CD4-positive, alpha-beta T cell treated with Interleukin-15 for 4 hours (primary cell): ENCODE data around the gene TNNT2.

Source experiments
- DNase-seq: peaks from one replicate; pipeline ENCODE4 v3.0.0-alpha.2; 2020; ENCODE audit warnings: low spot score

Gene TNNT2

DNA sequence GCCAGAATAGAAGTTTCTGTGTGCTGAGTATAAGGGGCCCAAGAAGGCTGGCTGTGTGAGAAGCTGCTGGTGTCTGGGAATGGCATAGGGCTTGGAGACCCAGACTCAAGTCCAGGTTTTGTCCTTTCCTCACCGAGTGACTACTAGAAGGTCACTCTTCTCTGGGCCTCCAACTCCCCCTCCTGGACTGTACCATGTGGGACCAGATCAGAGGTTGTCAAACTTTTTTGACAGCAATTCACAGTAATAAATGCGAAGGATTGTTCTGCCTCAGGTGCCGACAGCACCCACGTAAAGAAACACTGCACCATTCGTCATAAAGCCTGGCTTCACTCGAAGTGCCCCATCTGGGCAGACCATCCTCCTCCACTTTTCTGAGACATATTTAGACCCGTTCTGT, 65.2 kb downstream of the TNNT2 start:
- no peak for DNase-seq

DNA sequence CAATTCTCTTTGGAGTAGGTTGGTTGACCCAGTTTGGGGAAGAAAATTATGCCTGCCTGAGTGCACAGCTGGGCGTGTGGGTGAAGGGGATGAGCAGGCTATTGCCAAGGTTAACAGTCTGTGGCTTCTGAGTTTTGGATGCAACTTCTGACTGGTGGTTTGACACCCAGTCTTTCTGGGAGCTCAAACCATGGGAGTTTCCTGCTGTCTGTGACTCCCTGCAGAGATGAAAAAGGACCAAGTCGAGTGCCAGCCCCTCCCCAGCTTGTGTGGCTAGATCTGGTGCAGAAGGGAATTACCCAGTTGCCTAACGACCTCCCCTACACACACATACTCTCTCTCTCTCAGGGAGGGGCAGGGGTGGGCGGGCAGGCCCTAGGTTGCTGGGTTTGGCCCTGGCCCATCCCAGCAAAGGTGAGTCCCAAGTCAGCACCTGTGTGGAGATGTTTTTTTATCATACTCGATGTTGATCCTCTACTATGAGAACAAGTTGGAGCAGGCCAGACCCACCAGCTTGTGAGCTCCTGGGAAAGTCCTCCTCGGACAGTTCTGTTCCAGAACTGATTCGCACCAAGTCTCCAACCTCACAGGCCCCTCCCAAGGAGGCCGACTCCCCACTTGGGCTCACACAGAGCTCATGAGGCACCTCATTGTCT, 66.0 kb downstream of the TNNT2 start:
- DNase-seq, result no peak

GRCh38 chr1:201310986-201311355, 66.5 kb downstream of the TNNT2 start:
- no peak for DNase-seq

DNA sequence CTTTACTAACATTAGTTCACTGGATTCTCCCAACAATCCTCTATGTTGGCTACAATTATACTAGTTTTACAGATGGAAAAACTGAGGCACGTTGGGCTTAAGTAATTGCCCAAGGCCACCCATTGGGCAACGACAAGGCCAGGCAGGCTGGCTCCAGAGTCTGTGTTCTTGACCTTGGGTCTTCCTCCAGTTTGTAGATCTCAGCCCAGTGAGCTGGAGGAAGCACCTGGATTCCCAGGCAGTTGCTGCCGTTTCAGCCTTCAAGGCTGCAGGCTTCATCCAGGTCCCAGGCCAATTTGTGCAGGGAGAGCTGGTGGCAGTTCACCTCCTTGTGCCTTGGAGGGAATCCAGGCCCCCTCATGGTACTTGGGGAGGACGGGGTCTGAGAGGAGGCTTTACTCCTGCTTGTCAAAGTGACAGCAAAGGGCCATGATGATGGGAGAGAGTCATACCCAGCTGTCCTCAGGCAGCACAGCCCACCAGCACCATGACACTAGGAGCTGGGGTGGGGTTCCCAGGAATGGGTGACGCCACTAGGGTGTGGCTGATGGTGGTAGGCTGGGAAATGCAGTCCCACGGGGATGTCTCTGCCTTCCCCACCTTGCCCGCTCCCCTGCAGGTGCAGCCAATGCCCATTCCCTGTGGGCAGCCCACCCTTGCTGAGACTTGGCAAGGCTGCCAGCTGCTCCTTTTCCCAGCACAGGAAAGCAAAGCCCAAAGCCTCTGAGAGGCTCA, 67.1 kb downstream of the TNNT2 start:
- no peak for DNase-seq

DNA sequence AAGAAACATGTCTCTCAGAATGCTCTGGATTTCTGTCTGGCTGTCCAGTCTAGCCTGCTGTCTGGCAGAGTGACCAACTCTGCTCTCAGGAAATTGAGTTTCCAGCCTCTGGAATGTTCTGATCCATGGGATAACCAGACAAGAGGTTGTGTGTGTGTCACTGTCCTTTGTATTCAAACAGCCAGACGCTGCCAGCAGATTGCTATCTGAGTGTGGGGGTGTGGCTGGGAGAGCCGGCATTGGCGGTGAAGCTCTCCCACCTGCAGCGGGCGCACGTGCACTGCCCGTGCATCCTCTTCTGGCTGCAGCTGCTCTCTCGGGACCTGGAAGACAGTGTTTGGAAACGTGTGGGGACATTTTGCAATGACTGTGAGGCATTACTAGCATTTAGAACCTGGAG, 68.1 kb downstream of the TNNT2 start:
- no peak for DNase-seq
